ENCODE results near the gene LYST. TPM values are rescaled to one million over a fixed set of nuclear protein-coding genes. Genes with fewer than 3 reads are reported as not detected.
A peak's percentile ranks its signal among the peaks of the same experiment; 100 is the strongest.

Gene LYST
- total and polyA plus RNA-seq, 2 of the 8 experiments (the other 6 are each of a cell fraction or from before 2014, with no cell fraction given): 0.29 to 0.58 TPM

DNA sequence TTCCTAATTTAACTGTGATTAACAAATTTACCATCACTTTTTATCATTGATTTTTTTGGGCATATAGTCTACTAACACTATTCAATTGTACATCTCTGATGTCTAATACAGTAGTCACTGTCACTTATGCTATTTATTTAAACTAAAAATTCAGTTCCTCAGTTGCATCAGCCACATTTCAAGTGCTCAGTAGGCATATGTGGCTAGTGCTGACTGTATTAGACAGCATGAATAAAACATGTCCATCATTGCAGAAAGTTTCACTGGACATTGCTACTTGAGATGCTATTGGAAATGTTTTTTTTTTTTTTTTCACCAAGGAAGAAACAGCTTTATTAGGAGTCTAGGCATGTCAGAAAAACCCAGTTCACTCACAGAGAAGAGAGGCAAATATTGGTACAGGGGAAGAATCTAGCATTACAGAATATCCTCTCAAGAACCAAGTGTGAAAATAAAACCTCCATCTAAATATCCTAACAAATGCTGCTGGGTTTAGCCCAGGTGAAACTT lies 109.1 kb downstream of the LYST start:
- Histone ChIP-seq H3K18ac (ENCODE audit: extremely low read depth, low read length) (no peak overlapping the region), H4K5ac (ENCODE audit: insufficient read length, low read depth, low read length) (no peak overlapping the region), H3K27ac (ENCODE audit: low read depth, low read length) (no peak overlapping the region), H3K4me3 (ENCODE audit: extremely low read depth in 1 of 4, insufficient read depth in 2 of 4, low read depth in 3 of 4, low read length in 4 of 4) (no peak overlapping the region), H2BK12ac (ENCODE audit: low read depth, low read length) (no peak overlapping the region), H3K56ac (replicated peaks; ENCODE audit: insufficient read length, low read depth, low read length) (no peak overlapping the region), H3K14ac (ENCODE audit: insufficient read length) (no peak overlapping the region), H3K79me2 (ENCODE audit: control insufficient read depth in 1 of 2, insufficient read depth in 2 of 2, low read length in 2 of 2) (no peaks in the 10 kb centered on the region), H3K9ac (replicated peaks in 1 of 4; ENCODE audit: extremely low read depth in 1 of 4, low read depth in 3 of 4, low read length in 3 of 4) (no peak overlapping the region), H3K4ac (replicated peaks; ENCODE audit: insufficient read length, low read depth, low read length) (no peak overlapping the region), H4K20me1 (replicated peaks in 1 of 2; ENCODE audit: control insufficient read depth in 1 of 2, insufficient read depth in 2 of 2, low read length in 2 of 2) (no peaks in the 10 kb centered on the region), H4K91ac (replicated peaks; ENCODE audit: insufficient read length, low read length) (no peak overlapping the region), H3K9me3 (ENCODE audit: insufficient read depth in 2 of 2, low read depth in 1 of 2, low read length in 1 of 2) (no peaks in the 10 kb centered on the region), H3K36me3 (ENCODE audit: control insufficient read depth in 2 of 4, insufficient read depth in 4 of 4, low read length in 3 of 4) (no peaks in the 10 kb centered on the region), H2AK5ac (ENCODE audit: low read depth, low read length) (no peak overlapping the region), H2BK5ac (ENCODE audit: low read depth, low read length) (no peak overlapping the region), H4K8ac (ENCODE audit: extremely low read depth, insufficient read depth, low read length) (no peak overlapping the region), H2AFZ (ENCODE audit: low read length) (no peak overlapping the region), H2BK15ac (ENCODE audit: low read length) (no peak overlapping the region), H3K27me3 (replicated peaks in 1 of 4; ENCODE audit: control insufficient read depth in 3 of 4, extremely low read depth in 1 of 4, insufficient read depth in 3 of 4, low read length in 3 of 4) (no peaks in the 10 kb centered on the region), H3K4me2 (ENCODE audit: insufficient read depth in 1 of 2, low read depth in 2 of 2, low read length in 2 of 2) (no peak overlapping the region), H3K23ac (ENCODE audit: insufficient read length) (no peak overlapping the region), H3K79me1 (ENCODE audit: low read depth, low read length) (no peaks in the 10 kb centered on the region), H2BK20ac (ENCODE audit: low read length) (no peak overlapping the region), H3K4me1 (replicated peaks in 1 of 4; ENCODE audit: control insufficient read depth in 3 of 4, insufficient read depth in 4 of 4, low read length in 3 of 4) (no peaks in the 10 kb centered on the region), H2BK120ac (replicated peaks; ENCODE audit: low read depth, low read length) (no peak overlapping the region), H3K23me2 (ENCODE audit: low read depth, low read length) (no peaks in the 10 kb centered on the region)
- FAIRE-seq: peak; percentile 32
- no peak for DNase-seq (ENCODE audit: low read depth in 1 of 2, low spot score in 2 of 2)
- ChIA-PET POLR2A (ENCODE audit: partially characterized antibody) (interaction anchor here (0.7 kb wide), 1 partner anchor 186 kb away, joined by 3 read pairs; no protein-coding TSS in a partner anchor), CTCF (ENCODE audit: partially characterized antibody) (interaction anchor here (1.0 to 1.6 kb wide), 2 partner anchors 156 to 200 kb away, joined by 3 to 4 read pairs; no protein-coding TSS in a partner anchor)
- TF ChIP-seq TAF1 (IDR thresholded peaks at IDR 0.05; ENCODE audit: low read depth, low read length) (no peak), CHD1 (IDR thresholded peaks at IDR 0.05; ENCODE audit: low read depth, low read length) (no peak), BACH1 (IDR thresholded peaks at IDR 0.05; ENCODE audit: low read length) (no peak), HDAC2 (IDR thresholded peaks at IDR 0.05; ENCODE audit: borderline replicate concordance in 1 of 2, low read depth in 2 of 2, low read length in 2 of 2) (no peak)

Data from H1 (cell line).